Sciatic nerve (tissue), 2 donors: Measurements from ENCODE around the gene RGS1. TPM values are rescaled to one million over a fixed set of nuclear protein-coding genes. Genes with fewer than 3 reads are reported as not detected.

Experiments used
- ATAC-seq: fragments of 200-7000 bp; cut with Tn5 transposase; one replicate; pipeline ENCODE4 v1.9.1; 2020; ENCODE audit warnings: mild to moderate bottlenecking, moderate library complexity
- DNase-seq: peaks from one replicate; pipeline ENCODE4 v3.0.0-alpha.2; 2020; ENCODE audit warnings: low spot score
- intact Hi-C: fragments of 100-400 bp; cut with DNase I; formaldehyde crosslinking; loops from one replicate; pipeline ENCODE4 v1.14.2; 2022
- total RNA-seq: library from RNA; stranded (reverse); fragmentation: NEBNext Ultra II Directional; extraction: Animal tissue kit (Norgen Biotek cat#: 25700); gene quantifications from one replicate; pipeline ENCODE4 v1.2.1, GENCODE V29; 2021
- donor health status: DM: no; HTN: no; CAD: no.
- donor health status: DM: no; HTN: no; CAD: no.

RGS1 gene
- total RNA-seq, 1 donor from 2014 or later = 137 TPM

DNA sequence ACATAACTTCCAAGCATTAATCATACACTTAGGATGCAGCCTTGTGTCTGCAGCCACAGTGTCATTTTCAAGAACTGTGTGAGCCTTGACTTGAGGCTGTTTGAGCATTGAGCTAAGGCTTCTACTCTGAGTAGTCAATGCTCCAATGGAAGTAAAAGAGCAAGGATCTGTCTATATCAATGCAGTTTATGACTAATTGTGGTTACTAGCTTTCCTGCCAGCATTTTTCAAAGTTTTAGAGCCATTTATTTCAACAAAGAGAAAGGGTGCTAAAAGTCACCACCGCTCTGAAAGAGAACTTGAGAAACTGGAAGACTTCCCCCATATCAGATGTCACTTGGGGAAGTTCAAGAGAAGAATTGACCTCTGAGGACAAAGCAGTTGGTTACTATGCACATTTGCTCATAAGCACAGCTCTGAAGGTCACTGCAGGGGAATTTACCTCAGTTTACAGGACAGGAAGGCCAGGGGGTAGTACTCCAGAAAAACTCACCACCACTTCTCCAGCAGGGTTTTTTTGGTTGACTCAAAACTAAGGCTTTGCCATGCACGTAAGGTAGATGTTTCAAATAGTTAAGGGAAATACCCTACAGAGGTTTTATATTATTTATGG is 24.5 kb upstream of the RGS1 start:
- DNase-seq (no peak), ATAC-seq (peak; percentile 76)
- intact Hi-C loops = no loop called here

- intact Hi-C loops = no loop called here
- no peak for DNase-seq
- ATAC-seq = no peak
Measured at GRCh38 chr1:192552760-192553191, 22.8 kb upstream of the RGS1 start.

DNA sequence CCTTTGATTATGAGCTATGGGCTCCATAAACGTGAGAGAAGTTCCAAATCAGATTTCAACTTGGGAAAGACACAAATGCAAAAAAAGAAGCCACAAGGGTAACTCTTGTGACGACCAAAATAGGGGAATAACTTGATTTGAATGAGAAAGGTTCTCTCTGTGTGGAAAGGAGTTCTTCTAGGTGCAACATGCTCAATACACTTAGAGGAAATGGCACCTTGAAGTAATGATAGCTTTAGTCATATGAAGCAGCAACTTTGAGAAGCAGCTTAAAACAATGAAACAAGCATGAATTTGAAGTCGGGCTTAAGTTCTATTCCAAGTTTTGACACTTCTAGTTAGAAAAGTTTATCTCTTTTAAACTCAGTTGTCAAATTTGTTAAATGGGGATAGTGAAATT is 21.8 kb upstream of the RGS1 start:
- no peak for DNase-seq
- intact Hi-C loops = no loop called here

GRCh38 chr1:192554904-192555303 is 20.7 kb upstream of the RGS1 start:
- DNase-seq (no peak), ATAC-seq (no peak)
- intact Hi-C loops = no loop called here

More for the DNA sequence above, 21.8 kb upstream of the RGS1 start:
- ATAC-seq = no peak

GRCh38 chr1:192555399-192555798 is 20.2 kb upstream of the RGS1 start:
- intact Hi-C loops = no loop called here
- DNase-seq (no peak), ATAC-seq (no peak)

DNA sequence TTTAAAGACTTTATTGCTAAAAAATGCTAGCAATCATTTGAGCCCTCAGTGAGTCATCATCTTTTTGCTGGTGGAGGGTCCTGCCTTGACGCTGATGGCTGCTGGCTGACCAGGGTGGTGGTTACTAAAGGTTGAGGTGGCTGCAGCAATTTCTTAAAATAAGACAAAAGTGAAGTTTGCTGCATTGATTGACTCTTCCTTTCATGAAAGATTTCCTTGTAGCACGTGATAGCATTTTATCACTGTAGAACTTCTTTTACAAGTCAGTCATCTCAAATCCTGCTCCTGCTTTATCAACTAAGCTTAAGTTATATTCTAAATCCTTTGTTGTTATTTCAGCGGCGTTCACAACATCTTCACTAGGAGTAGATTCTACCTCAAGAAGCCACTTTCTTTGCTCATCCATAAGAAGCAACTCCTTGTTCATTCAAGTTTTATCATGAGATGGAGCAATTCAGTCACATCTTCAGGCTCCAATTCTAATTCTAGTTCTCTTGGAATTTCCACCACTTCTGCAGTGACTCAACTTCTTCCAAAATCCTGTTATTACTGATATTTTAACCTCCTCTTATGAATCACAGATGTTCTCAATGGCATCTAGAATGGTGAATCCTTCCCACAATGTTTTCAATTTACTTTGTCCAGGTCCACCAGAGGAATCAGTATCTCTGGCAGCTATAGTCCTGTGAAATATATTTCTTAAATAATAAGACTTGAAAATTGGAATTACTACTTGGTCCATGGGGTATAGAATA is 17.6 kb upstream of the RGS1 start:
- ATAC-seq = no peak
- intact Hi-C loops = no loop called here
- no peak for DNase-seq

GRCh38 chr1:192559115-192560006 is 16.2 kb upstream of the RGS1 start:
- intact Hi-C loops = no loop called here
- ATAC-seq (peak; percentile 88), DNase-seq (no peak)

DNA sequence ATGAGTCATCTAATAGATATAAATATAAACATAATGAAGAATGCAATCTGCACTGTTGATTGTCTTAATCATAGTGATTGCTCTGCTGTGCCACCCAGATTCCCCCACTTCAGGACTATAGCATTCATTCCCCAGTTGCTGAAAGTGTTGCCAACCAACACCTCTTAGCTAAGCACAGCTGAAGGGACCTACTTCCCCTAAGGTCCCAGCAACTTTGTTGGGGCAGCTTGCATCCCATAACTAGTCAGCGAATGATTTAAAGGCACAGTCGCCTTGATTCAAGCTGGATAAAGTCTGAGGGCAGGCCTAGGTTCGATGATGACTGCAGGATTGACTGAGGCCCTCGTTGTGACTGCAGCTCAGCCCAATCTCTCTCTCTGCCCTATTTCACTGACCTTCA is 14.3 kb upstream of the RGS1 start:
- no peak for ATAC-seq
- intact Hi-C loops = no loop called here

DNA sequence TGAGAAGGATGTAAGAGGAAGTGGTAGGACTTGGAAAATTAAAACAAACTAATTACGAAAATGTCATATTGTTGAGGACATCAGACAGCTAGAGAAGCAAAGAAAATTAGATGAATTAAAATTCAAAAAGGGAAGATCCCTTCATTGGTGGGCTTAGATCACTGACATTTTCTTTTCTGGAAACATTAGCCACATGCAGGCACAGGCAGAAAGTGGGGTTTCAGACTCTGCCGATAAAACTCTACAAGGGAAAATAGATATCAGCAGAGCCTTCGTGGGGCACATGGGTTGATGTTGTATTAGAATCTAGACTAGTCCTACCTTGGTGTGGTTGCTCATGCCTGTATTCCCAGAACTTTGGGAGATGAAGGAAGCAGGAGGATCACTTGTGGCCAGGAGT is 12.4 kb upstream of the RGS1 start:
- intact Hi-C loops = no loop called here
- DNase-seq (no peak), ATAC-seq (no peak)

More for the DNA sequence above, 14.3 kb upstream of the RGS1 start:
- no peak for DNase-seq

DNA sequence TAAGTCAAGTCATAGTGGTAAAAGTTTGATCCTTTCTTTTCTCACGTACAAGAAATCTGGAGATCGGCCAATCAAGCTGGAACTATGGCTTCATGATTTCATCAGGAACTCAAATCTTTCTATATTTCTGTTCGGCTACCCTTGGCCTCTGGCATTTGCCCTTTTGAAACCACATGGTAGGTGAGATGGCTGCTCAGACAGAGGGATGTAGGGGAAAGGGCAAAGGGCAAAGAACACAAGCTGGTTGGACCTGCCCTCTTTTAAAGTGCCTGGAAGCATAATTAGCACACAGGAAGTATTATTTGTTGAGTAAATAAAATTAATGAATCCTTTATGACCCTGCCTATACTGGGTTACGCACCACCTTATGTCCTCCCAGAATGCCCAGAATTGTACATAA is 11.5 kb upstream of the RGS1 start:
- intact Hi-C loops = no loop called here
- DNase-seq (no peak), ATAC-seq (no peak)

DNA sequence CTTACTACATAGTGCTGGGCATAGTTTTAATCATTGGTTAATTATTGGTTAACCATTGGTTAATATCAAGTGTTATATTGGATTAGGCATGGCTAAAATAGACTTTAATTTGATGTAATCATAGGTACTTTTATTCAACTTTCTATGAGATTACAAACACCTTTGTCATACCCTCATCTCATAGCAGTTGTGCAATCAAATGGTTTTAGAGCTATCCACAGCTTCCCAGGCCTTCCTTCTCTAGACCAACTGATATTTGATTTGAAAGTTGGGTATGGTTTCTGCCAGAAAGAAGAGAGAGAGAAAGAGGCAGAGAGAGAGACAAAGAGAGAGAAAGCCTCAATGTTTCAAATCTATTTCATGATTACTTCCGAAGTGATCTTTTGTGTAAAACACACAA is 9.6 kb upstream of the RGS1 start:
- ATAC-seq (no peak), DNase-seq (no peak)
- intact Hi-C loops = no loop called here

- ATAC-seq = no peak
- DNase-seq = no peak
- intact Hi-C loops = no loop called here
Measured at GRCh38 chr1:192566657-192567056, 8.9 kb upstream of the RGS1 start.

GRCh38 chr1:192568063-192568462 is 7.5 kb upstream of the RGS1 start:
- intact Hi-C loops = no loop called here
- no peak for ATAC-seq
- DNase-seq = no peak

DNA sequence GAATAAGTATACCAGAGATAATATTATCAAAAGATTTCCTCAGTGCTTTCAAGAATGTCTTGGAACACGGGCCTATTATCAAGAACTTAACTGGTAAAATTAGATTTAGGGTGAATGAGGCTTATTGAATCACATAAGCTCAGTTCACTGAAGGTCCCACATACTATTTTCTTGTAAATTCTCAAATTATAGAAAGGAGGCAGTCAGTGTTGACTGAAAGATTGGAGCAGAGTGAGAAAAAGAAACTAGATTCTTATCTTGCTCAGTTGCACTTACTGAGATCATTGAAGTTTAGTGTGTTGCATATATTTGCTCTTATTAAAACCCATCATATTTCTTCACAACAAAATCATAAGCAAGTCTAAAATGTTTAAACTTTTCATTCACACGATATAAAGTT is 3.9 kb upstream of the RGS1 start:
- DNase-seq = no peak
- intact Hi-C loops = no loop called here
- ATAC-seq = no peak

GRCh38 chr1:192573499-192573898 is 2.1 kb upstream of the RGS1 start:
- intact Hi-C loops = no loop called here
- ATAC-seq (no peak), DNase-seq (no peak)

GRCh38 chr1:192574073-192574472 is 1.5 kb upstream of the RGS1 start:
- ATAC-seq (no peak), DNase-seq (no peak)
- intact Hi-C loops = no loop called here

- DNase-seq = no peak
- intact Hi-C loops = no loop called here
- no peak for ATAC-seq
Measured at GRCh38 chr1:192576190-192577144, 894 bp downstream of the RGS1 start.

GRCh38 chr1:192577145-192578140 is 1.9 kb downstream of the RGS1 start:
- intact Hi-C loops = no loop called here
- no peak for ATAC-seq

More at GRCh38 chr1:192577145-192578140, 1.9 kb downstream of the RGS1 start:
- DNase-seq = no peak
